H1 (cell line): ENCODE data around the gene CAMK2G. TPM values are rescaled to one million over a fixed set of nuclear protein-coding genes. Genes with fewer than 3 reads are reported as not detected.

Experiments used
- CTCF ChIA-PET: fragments of 300-600 bp; sonication (Branson Sonifier 250); formaldehyde crosslinking; loops from one replicate; lab custom pipeline; 2021; ENCODE audit not compliant: partially characterized antibody; lab: Charles Lee
- POLR2A ChIA-PET: fragments of 300-600 bp; sonication (Branson Sonifier 250); formaldehyde crosslinking; loops from one replicate; lab custom pipeline; 2021; ENCODE audit warnings: inconsistent platforms; ENCODE audit not compliant: partially characterized antibody; lab: Charles Lee
- DNase-seq, 2 experiments: peaks; one replicate each; pipeline versions ENCODE4 v3.0.0 to v3.0.0-alpha.2; 2010 to 2022; ENCODE audit warnings: low spot score in 2 of 2, low read depth in 1 of 2, mixed read lengths in 1 of 2
- FAIRE-seq: peaks from 2 replicates; lab custom pipeline; 2011; peaks lifted over from hg19 to GRCh38; lab: Jason Lieb, UNC
- H2AFZ ChIP-seq: 2 replicates; pipeline ENCODE4 v1.8.1; 2012; ENCODE audit warnings: low read length, inconsistent platforms
- H2AK5ac ChIP-seq: 2 replicates; pipeline ENCODE4 v1.6.1; 2013; ENCODE audit warnings: low read depth, low read length
- H2BK120ac ChIP-seq: replicated peaks from 2 replicates; pipeline ENCODE3; 2013; ENCODE audit warnings: low read depth, low read length, inconsistent platforms
- H2BK12ac ChIP-seq: 2 replicates; pipeline ENCODE4 v1.6.1; 2013; ENCODE audit warnings: low read depth, low read length
- H2BK15ac ChIP-seq: 2 replicates; pipeline ENCODE4 v1.6.1; 2013; ENCODE audit warnings: low read length
- H2BK20ac ChIP-seq: 2 replicates; pipeline ENCODE4 v1.6.1; 2013; ENCODE audit warnings: low read length
- H2BK5ac ChIP-seq: 2 replicates; pipeline ENCODE4 v1.6.1; 2013; ENCODE audit warnings: low read depth, low read length
- H3K14ac ChIP-seq: 2 replicates; pipeline ENCODE4 v1.6.1; 2013; ENCODE audit warnings: inconsistent platforms; ENCODE audit not compliant: insufficient read length
- H3K18ac ChIP-seq: 2 replicates; pipeline ENCODE4 v1.6.1; 2013; ENCODE audit warnings: low read length; ENCODE audit errors: extremely low read depth
- H3K23ac ChIP-seq: 2 replicates; pipeline ENCODE4 v1.6.1; 2013; ENCODE audit warnings: inconsistent platforms; ENCODE audit not compliant: insufficient read length
- H3K23me2 ChIP-seq: 2 replicates; pipeline ENCODE4 v1.6.1; 2013; ENCODE audit warnings: low read depth, low read length
- H3K27ac ChIP-seq: 2 replicates; pipeline ENCODE4 v1.6.1; 2011; ENCODE audit warnings: low read depth, low read length, inconsistent platforms
- H3K27me3 ChIP-seq, 4 experiments: replicated peaks in 1 of 4; 1 replicate in 1 of 4; 2 replicates in 3 of 4; pipeline versions ENCODE4 v1.6.1 to v1.8.1; 2011 to 2013; ENCODE audit warnings: low read length in 3 of 4, mild to moderate bottlenecking in 3 of 4, inconsistent platforms in 2 of 4, mixed read lengths in 2 of 4, moderate library complexity in 1 of 4; ENCODE audit not compliant: control insufficient read depth in 3 of 4, insufficient read depth in 3 of 4; ENCODE audit errors: extremely low read depth in 1 of 4
- H3K36me3 ChIP-seq, 4 experiments: 2 replicates each; pipeline versions ENCODE4 v1.6.1 to v1.8.1; 2011 to 2013; ENCODE audit warnings: mild to moderate bottlenecking in 4 of 4, low read length in 3 of 4, moderate library complexity in 2 of 4, control low read depth in 1 of 4, inconsistent platforms in 1 of 4; ENCODE audit not compliant: insufficient read depth in 4 of 4, control insufficient read depth in 2 of 4
- H3K4ac ChIP-seq: replicated peaks from 2 replicates; pipeline ENCODE3; 2013; ENCODE audit warnings: low read length, low read depth, mixed read lengths, inconsistent platforms; ENCODE audit not compliant: insufficient read length
- H3K4me1 ChIP-seq, 4 experiments: replicated peaks in 1 of 4; 1 replicate in 1 of 4; 2 replicates in 3 of 4; pipeline versions ENCODE4 v1.6.1 to v1.8.1; 2011 to 2013; ENCODE audit warnings: low read length in 3 of 4, inconsistent platforms in 2 of 4, mixed read lengths in 1 of 4; ENCODE audit not compliant: insufficient read depth in 4 of 4, control insufficient read depth in 3 of 4
- H3K4me2 ChIP-seq, 2 experiments: 2 replicates each; pipeline versions ENCODE4 v1.6.1 to v1.8.1; 2011 to 2013; ENCODE audit warnings: low read depth in 2 of 2, low read length in 2 of 2, control low read depth in 1 of 2, inconsistent platforms in 1 of 2, mild to moderate bottlenecking in 1 of 2; ENCODE audit not compliant: insufficient read depth in 1 of 2
- H3K4me3 ChIP-seq, 4 experiments: fragments of 200-600, 300-600 bp in 1 of 4; sonication (generic), shearing (Covaris generic), sonication (Bioruptor Twin) in 1 of 4; 2 replicates each; pipeline versions ENCODE4 v1.5.1 to v1.8.1; 2011 to 2016; ENCODE audit warnings: low read length in 4 of 4, low read depth in 3 of 4, control low read depth in 2 of 4, inconsistent platforms in 2 of 4, mild to moderate bottlenecking in 2 of 4, mixed read lengths in 1 of 4, moderate library complexity in 1 of 4; ENCODE audit not compliant: insufficient read depth in 2 of 4; ENCODE audit errors: extremely low read depth in 1 of 4
- H3K56ac ChIP-seq: replicated peaks from 2 replicates; pipeline ENCODE3; 2013; ENCODE audit warnings: low read depth, mild to moderate bottlenecking, mixed read lengths, low read length, inconsistent platforms; ENCODE audit not compliant: insufficient read length
- H3K79me1 ChIP-seq: 2 replicates; pipeline ENCODE4 v1.6.1; 2013; ENCODE audit warnings: low read depth, low read length, control low read depth
- H3K79me2 ChIP-seq, 2 experiments: 2 replicates each; pipeline versions ENCODE4 v1.6.1 to v1.8.1; 2012 to 2013; ENCODE audit warnings: low read length in 2 of 2, mild to moderate bottlenecking in 2 of 2, inconsistent platforms in 1 of 2; ENCODE audit not compliant: insufficient read depth in 2 of 2, control insufficient read depth in 1 of 2
- H3K9ac ChIP-seq, 4 experiments: replicated peaks in 1 of 4; 1 replicate in 1 of 4; 2 replicates in 3 of 4; pipeline versions ENCODE4 v1.6.1 to v1.8.1; 2011 to 2013; ENCODE audit warnings: low read depth in 3 of 4, low read length in 3 of 4, control low read depth in 2 of 4, mild to moderate bottlenecking in 2 of 4, moderate library complexity in 2 of 4, inconsistent platforms in 1 of 4; ENCODE audit errors: extremely low read depth in 1 of 4
- H3K9me3 ChIP-seq, 2 experiments: 2 replicates each; pipeline versions ENCODE4 v1.6.1 to v1.8.1; 2012 to 2013; ENCODE audit warnings: mild to moderate bottlenecking in 2 of 2, moderate library complexity in 2 of 2, control low read depth in 1 of 2, inconsistent platforms in 1 of 2, low read depth in 1 of 2, low read length in 1 of 2, mixed read lengths in 1 of 2; ENCODE audit not compliant: insufficient read depth in 2 of 2
- H4K20me1 ChIP-seq, 2 experiments: replicated peaks in 1 of 2; 2 replicates each; pipeline versions ENCODE3 to v1.8.1; 2011 to 2013; ENCODE audit warnings: inconsistent platforms in 2 of 2, low read length in 2 of 2, mild to moderate bottlenecking in 1 of 2; ENCODE audit not compliant: insufficient read depth in 2 of 2, control insufficient read depth in 1 of 2
- H4K5ac ChIP-seq: 2 replicates; pipeline ENCODE4 v1.6.1; 2013; ENCODE audit warnings: low read length, low read depth, mixed read lengths, inconsistent platforms; ENCODE audit not compliant: insufficient read length
- H4K8ac ChIP-seq: 2 replicates; pipeline ENCODE4 v1.8.0; 2013; ENCODE audit warnings: mild to moderate bottlenecking, moderate library complexity, low read length, inconsistent platforms; ENCODE audit not compliant: insufficient read depth; ENCODE audit errors: extremely low read depth
- H4K91ac ChIP-seq: replicated peaks from 2 replicates; pipeline ENCODE3; 2013; ENCODE audit warnings: low read length, mixed read lengths, inconsistent platforms; ENCODE audit not compliant: insufficient read length
- BRCA1 ChIP-seq: IDR thresholded peaks from 2 replicates; pipeline ENCODE4 v1.6.1; 2012; ENCODE audit warnings: low read depth, low read length, improper control_type of control experiment
- CTBP2 ChIP-seq: IDR thresholded peaks from 2 replicates; pipeline ENCODE4 v1.7.0; 2011; ENCODE audit warnings: borderline replicate concordance, mild to moderate bottlenecking, moderate library complexity, mixed read lengths, low read length; ENCODE audit not compliant: insufficient read depth, insufficient read length
- CTCF ChIP-seq, 3 experiments: IDR thresholded peaks; 1 replicate in 2 of 3; 2 replicates in 1 of 3; pipeline versions ENCODE4 v1.5.1 to v1.6.1; 2011; ENCODE audit warnings: low read length in 3 of 3, mild to moderate bottlenecking in 3 of 3, inconsistent platforms in 2 of 3, low read depth in 1 of 3, moderate library complexity in 1 of 3; ENCODE audit not compliant: insufficient read depth in 1 of 3; ENCODE audit errors: control extremely low read depth in 1 of 3
- E2F6 ChIP-seq: IDR thresholded peaks from 2 replicates; pipeline ENCODE4 v1.6.1; 2012; ENCODE audit warnings: inconsistent platforms
- EGR1 ChIP-seq: IDR thresholded peaks from 2 replicates; pipeline ENCODE4 v1.6.1; 2011; ENCODE audit warnings: low read depth, low read length, borderline replicate concordance
- JUN ChIP-seq: IDR thresholded peaks from 2 replicates; pipeline ENCODE4 v1.6.1; 2011; ENCODE audit warnings: low read depth, mild to moderate bottlenecking, improper control_type of control experiment, low read length
- POLR2AphosphoS5 ChIP-seq: IDR thresholded peaks from 2 replicates; pipeline ENCODE4 v1.6.1; 2011; ENCODE audit warnings: low read depth, low read length
- SRF ChIP-seq: IDR thresholded peaks from 2 replicates; pipeline ENCODE4 v1.6.1; 2011; ENCODE audit warnings: mild to moderate bottlenecking, low read depth, low read length, moderate library complexity
- SUZ12 ChIP-seq: fragments of 200-600 bp; sonication (generic); IDR thresholded peaks from 2 replicates; pipeline ENCODE4 v1.6.1; 2012; ENCODE audit warnings: mild to moderate bottlenecking, inconsistent platforms, low read length, moderate library complexity, mixed read lengths
- TAF7 ChIP-seq: optimal IDR thresholded peaks from 2 replicates; pipeline ENCODE3; 2011; ENCODE audit warnings: low read depth, mild to moderate bottlenecking, inconsistent platforms, low read length, moderate library complexity, borderline replicate concordance
- YY1 ChIP-seq: IDR thresholded peaks from 2 replicates; pipeline ENCODE4 v1.6.1; 2011; ENCODE audit warnings: low read depth, mild to moderate bottlenecking, low read length
- WGBS, 2 experiments: shearing (Covaris generic) in 1 of 2; methylation state at CpG; one replicate each; pipeline versions ENCODE4 v1.1.6 to v1.1.7; 2013 to 2015; ENCODE audit warnings: low lambda C conversion rate in 2 of 2, mixed read lengths in 2 of 2, inconsistent platforms in 1 of 2, low coverage in 1 of 2, missing lambda C conversion rate in 1 of 2; ENCODE audit not compliant: insufficient replicate concordance in 2 of 2, insufficient coverage in 1 of 2, insufficient read length in 1 of 2; ENCODE audit errors: extremely low coverage in 1 of 2, missing lambda C conversion rate in 1 of 2; 5-methylcytosine and 5-hydroxymethylcytosine counted together
- polyA plus RNA-seq, 7 experiments: library from polyadenylated mRNA; depleted of rRNA in 3 of 7; stranded (reverse) in 5 of 7; unstranded in 2 of 7; fragments of >200 nt in 5 of 7; fragments of 200-250 nt in 2 of 7; gene quantifications; 1 replicate in 5 of 7; 2 replicates in 1 of 7; 4 replicates in 1 of 7; pipeline versions ENCODE4 v1.2.1 to v1.2.3, GENCODE V29; 2011 to 2013; ENCODE audit warnings: missing spikeins in 2 of 7, mixed read lengths in 2 of 7
- total RNA-seq: library from RNA; stranded (reverse); fragmentation: NEBNext Ultra II Directional; extraction: Animal tissue kit (Norgen Biotek cat#: 25700); gene quantifications from 2 replicates; pipeline ENCODE4 v1.2.1, GENCODE V29; 2021

The CAMK2G gene
- total and polyA plus RNA-seq, 2 of the 8 experiments (the other 6 are each of a cell fraction or from before 2014, with no cell fraction given): 28.9 to 31.7 TPM

DNA sequence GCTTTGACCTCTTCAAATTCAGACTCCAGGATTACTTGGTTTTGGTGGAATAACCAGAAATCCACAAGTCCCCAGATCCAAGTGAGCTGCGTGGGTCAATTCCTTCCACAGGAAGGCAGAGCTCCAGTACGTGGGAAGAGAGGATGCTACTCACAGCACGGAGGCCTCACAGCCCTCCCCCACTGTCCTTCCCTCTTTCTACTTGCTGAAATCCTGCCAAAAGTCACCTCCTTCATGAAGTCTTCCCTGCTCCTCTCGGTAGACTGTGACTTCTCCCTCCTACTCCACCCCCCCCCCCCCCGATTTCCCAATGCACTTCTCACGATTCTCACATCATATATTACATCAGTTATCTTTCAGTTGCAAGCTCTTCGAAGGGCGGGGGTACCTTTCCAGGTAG, 12.3 kb downstream of the CAMK2G start:
- Histone ChIP-seq H3K9me3 (no peaks in the 10 kb centered on the region), H2AK5ac (no peak overlapping the region), H4K20me1 (peaks cover 5 to 29% of the 10 kb centered on the region in 2 experiments), H2BK15ac (no peak overlapping the region), H3K4me2 (no peak overlapping the region), H2BK120ac (no peak overlapping the region), H3K27me3 (no peaks in the 10 kb centered on the region), H2BK5ac (no peak overlapping the region), H3K4ac (no peak overlapping the region), H3K56ac (no peak overlapping the region), H2BK12ac (no peak overlapping the region), H3K36me3 (peaks cover 6 to 22% (median 14%) of the 10 kb centered on the region in 4 experiments; a peak in 4 of 8 replicates), H3K4me1 (peaks cover 0 to 4% (median 0%) of the 10 kb centered on the region in 4 experiments; a peak in 2 of 7 replicates), H3K4me3 (no peak overlapping the region), H4K5ac (no peak overlapping the region), H2AFZ (no peak overlapping the region), H3K23ac (no peak overlapping the region), H3K14ac (no peak overlapping the region), H3K79me2 (peaks cover 0 to 20% of the 10 kb centered on the region in 2 experiments; a peak in 3 of 4 replicates), H4K8ac (no peak overlapping the region), H3K79me1 (peaks cover 16% of the 10 kb centered on the region), H3K23me2 (no peaks in the 10 kb centered on the region), H4K91ac (no peak overlapping the region), H3K9ac (no peak overlapping the region), H3K27ac (no peak overlapping the region), H3K18ac (no peak overlapping the region), H2BK20ac (no peak overlapping the region)
- POLR2A ChIA-PET: interaction anchor here (1.0 to 2.3 kb wide), 4 partner anchors 10 to 81 kb away, joined by 3 to 16 read pairs (median 6); partner anchors contain the start of gene CHCHD1
- CTCF ChIA-PET: interaction anchor here (0.8 to 18.1 kb wide), 11 partner anchors 9 to 257 kb away, joined by 3 to 243 read pairs (median 4); partner anchors contain the start of gene CAMK2G
- 87% methylated on average over 6 of the region's 8 CpGs; no CpG with 5 or more reads in 1 of the 2 experiments for WGBS, 2 experiments
- DNase-seq: no peak
- FAIRE-seq: no peak
- TF ChIP-seq EGR1 (no peak), YY1 (no peak), JUN (no peak), SUZ12 (no peak), TAF7 (no peak), SRF (no peak), CTCF (IDR thresholded peaks at IDR 0.05; ENCODE audit: control extremely low read depth in 1 of 3, insufficient read depth in 1 of 3, low read depth in 1 of 3, low read length in 3 of 3) (no peak), BRCA1 (no peak), POLR2AphosphoS5 (no peak), CTBP2 (no peak), E2F6 (no peak)
